NOMO-1 treated with DMSO at 0.1 percent for 48 hours (cell line): Measurements from ENCODE around the gene NDRG3.

Experiments used
- DNase-seq: peaks from one replicate; lab custom pipeline; 2025; ENCODE audit not compliant: unreplicated experiment; lab: John Stamatoyannopoulos, UW

The NDRG3 gene

DNA sequence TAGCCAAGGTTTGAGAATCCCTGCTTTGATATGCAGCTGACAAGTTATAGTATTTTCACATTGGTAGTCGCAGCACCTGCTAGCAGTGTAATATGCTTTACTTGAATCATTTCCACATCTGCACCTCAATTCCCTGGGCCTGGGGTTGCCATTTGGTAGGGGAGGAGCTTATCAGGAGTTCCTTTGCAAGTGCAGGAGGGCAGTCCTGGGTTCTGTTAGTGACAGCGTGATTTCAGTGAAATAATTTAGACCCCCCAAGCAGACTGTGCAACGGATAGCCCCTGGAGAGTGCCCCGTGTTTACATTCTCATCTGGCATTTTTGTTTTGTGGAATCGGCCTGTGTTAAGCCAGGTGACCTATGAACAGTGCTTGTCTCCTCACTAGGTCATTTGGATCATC lies 134.3 kb downstream of the NDRG3 start:
- no peak for DNase-seq

DNA sequence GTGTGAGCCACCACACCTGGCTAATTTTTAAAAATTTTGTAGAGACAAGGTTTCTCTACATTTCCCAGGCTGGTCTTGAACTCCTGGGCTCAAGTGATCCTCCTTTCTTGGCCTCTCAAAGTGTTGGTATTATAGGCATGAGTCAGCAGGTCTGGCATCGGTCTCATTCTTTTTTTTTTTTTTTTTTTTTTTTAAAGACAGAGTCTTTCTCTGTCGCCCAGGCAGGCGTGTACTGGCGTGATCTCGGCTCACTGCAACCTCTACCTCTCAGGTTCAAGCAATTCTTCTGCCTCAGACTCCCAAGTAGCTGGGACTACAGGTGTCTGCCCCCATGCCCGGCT lies 137.5 kb downstream of the NDRG3 start:
- peak; percentile 2 for DNase-seq

DNA sequence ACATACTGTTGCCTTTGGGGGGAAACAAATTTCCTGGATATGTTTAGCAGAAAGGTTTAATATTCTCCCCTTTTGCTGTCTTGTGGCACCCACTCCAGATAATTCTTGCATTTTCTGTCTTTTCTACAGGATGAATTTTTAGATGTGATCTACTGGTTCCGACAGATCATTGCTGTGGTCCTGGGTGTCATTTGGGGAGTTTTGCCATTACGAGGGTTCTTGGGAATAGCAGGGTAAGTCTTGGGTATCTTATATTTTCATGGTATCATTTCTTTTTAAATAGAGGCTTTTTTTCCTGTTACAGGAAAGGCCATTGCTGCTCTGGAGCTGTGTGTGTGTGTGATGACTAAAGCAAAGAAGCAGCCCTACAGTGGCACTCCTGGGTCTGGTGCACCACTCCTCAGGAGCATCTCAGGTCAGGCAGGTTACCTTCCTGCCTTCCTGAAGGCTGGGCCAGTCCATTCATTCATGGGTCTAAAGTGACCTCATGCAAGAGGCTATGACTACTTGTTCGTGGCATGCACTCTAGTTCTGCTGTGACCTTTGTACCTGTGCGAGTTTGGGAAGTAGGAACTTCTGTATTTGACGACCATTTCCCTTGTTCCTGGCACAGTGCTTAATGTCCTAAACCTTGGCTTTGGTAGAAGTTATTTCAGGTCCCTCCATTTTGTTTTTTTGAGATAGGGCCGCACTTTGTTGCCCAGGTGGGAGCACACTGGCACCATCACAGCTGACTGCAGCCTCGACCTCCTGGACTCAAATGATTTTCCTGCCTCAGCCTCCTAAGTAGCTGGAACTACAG lies 138.1 kb downstream of the NDRG3 start:
- DNase-seq: peak; percentile 21

DNA sequence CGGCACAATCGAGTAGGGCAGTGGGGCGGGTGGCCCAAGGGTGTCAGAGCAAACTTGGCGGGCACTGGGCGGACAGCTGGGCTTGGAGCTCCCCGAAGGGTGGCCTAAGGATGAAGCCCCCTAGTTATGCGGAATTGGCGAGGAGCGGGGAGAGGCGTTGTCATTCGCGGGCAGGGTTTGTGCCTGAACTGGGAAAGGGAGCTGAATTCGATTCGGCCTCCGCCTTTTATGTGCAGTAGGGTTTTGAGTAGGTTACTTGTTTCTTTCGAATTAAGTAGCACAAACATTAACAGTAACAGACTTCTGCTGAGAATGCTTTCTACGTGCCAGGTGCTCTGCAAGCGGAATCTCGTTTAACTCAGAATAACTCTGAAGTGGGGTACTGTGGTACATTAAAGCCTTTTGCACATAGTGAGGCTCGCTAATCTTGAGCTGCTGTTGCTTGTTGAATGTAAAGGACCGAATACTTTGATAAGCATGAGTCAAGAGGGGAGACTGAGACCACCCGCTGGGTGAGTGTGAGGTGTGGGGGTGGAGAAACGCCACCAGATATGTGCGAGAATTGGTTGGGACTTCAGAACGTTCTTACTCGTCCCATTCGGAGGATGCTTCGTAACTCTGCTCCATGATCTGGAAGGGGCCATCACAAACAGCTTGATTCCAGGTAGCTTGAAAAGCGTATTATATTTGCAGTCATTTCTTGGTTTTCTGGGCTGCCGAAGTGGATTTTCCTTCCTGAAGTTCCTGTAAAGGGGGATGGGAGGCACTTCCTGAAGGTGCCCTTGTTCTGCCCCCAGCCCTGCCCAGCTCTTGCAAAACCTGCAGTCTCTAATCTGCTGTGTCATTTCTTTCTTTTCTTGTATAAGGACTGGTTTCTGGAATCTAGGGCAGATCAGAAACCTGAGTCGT lies 139.5 kb downstream of the NDRG3 start:
- DNase-seq: peak; percentile 82

DNA sequence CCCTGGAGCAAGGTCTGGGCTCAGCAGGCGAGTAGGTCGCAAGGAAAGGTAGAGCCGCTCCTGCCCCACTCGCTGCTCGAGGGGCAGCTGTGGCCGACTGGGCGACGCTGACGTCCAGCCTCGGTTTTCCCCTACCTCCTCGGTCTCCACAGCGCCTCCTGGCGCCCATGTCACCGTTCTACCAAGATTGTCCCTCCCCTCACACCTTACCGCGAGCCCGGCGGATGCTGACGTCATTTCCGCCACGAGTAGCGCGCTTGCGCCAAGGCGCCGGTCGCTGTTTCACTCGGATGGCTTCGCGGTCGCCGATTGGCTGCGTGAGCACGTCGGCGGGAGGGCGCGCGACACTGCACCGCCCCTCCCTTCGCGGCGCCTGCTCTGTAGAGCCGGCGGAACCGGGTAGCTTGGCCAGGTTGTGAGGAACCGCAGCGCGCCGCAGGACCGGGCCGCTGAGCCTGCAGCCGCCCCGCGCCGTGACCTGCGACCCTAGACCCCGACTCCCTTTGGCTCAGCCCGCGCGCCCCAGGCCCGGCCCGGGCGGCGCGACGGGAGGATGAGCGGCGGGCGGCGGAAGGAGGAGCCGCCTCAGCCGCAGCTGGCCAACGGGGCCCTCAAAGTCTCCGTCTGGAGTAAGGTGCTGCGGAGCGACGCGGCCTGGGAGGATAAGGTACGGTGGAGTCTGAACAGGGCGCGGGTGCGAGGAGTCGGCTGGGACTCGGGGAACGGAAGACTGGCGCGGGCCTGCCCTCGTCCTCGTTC lies 140.3 kb downstream of the NDRG3 start, which contains the start of gene RAB5IF:
RAB5IF (plus strand) TSS at position 381 of the 759 bp plus-strand sequence; CDS start at position 554, 173 bp downstream.
- DNase-seq: peak; percentile 98

DNA sequence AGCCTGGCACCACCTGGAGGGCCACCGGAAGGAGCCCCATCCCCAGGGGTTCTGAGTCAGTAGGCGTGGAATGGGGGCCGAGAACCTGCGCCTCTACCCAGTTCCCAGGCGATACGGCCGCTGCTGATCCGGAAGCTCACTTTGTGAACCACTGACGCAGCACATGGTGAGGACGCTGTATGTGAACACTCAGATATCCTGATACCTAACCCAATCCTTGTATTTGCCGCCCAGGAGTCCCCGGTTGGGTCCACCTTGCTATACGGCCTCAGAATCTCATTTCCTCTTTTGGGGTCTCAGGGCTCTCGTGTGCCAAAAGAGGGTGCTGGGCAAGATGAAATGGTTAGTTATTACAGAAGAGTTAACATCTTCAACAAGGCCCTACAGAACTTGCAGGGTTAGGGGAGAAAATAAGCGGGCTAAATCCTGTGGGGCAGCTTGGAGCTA lies 140.9 kb downstream of the NDRG3 start:
- peak; percentile 80 for DNase-seq
